ENCODE measurements around the gene SNRPF.

DNA sequence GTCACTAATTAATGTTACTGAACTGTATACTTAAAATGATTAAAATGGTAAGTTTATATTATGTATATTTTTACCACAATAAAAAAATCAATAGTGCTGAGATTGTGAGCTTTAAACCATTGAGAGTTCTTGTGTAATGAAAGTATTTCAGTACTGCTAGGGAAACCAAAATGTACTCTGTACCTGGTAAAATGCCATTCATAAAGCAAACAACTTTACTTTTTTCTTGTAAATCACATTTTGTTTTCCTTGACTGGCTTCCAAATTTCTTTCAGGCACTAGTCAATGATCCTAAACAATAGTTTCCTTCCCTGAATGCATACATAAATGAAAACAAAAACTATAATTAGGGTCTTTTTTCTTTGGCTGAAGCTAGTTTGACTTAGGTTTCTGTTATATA is 29.4 kb upstream of the SNRPF start:
- TF ChIP-seq EZH2phosphoT487 (IDR thresholded peaks at IDR 0.05; ENCODE audit: low read depth, severe bottlenecking, unreplicated experiment) = no peak
- TF ChIP-seq EZH2 (IDR thresholded peaks at IDR 0.05; ENCODE audit: borderline replicate concordance) = no peak
